Activated CD8-positive, alpha-beta memory T cell treated with anti-CD3 and anti-CD28 coated beads, Interleukin-2, amount 50 U/mL, for 4 hours (primary cell): ENCODE results near the gene ITGBL1.

ENCODE experiments used
- DNase-seq: peaks from one replicate; pipeline ENCODE4 v3.0.0-alpha.2; 2020

The ITGBL1 gene

DNA sequence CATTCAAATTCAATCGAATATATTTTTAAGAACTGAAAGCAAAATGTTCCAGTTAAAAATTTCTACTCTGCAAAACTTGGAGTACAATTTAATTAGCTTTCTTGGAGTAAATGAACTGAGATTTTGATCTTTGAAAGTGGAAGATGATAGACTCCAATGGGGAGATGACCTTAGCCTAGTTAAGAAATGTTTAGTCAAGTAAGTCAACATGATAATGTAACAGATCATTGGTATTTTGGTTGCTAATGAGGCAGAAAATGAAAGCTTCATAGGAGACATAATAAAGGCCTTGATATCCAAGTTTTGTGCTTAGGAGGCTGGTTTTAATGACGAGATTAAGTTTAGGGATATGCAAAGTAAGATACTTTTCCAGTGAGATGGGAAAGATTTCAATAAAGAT lies 181.7 kb downstream of the ITGBL1 start:
- DNase-seq, result no peak

DNA sequence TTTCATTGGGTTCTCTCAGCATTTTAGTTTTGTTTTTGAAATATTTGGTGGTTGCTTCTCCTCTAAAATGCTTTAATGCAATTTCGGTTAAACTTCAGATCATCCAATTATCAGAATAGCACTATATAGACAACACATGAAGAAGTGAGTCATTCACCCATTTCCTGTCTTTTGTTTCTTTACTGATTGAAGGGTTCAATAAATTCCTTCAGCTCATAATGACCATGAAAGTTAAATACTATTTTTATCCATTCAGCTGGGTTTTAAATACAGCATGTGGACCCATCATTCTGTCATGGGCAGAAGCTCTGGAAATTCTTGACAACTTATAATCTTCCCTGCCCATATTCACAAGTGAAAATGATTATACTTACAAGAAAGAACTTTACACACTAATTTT lies 187.2 kb downstream of the ITGBL1 start:
- DNase-seq, result no peak

DNA sequence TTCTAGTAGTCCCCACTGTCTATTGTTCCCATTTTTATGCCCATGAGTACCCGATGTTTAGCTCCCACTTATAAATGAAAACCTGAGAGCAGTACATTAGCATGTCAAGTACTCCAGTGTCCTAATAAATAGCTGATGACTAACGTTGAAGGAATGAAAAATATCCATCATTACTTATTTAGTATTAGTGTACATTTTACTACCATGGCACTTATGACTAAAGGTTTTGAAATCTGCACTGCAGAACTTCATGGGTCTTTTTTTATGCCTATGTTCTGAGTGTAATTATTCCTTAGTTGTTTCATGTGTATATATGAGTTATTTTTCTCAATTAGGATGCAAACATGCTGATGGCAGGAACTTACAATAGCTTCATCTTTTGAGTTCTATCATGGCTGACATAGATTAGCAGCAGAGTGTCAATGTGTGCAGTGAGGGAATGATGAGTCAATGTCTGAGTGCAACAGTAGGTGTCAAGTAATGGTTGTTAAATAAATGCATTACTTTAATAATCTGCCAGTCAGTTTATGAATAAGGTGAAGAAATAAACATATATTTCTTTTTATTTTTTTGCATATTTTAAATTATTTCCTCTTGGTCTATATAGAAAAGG lies 188.4 kb downstream of the ITGBL1 start:
- no peak for DNase-seq

GRCh38 chr13:101645871-101646270 lies 193.4 kb downstream of the ITGBL1 start:
- DNase-seq, result no peak

- DNase-seq, result no peak
Measured at GRCh38 chr13:101647760-101648159, 195.3 kb downstream of the ITGBL1 start.

DNA sequence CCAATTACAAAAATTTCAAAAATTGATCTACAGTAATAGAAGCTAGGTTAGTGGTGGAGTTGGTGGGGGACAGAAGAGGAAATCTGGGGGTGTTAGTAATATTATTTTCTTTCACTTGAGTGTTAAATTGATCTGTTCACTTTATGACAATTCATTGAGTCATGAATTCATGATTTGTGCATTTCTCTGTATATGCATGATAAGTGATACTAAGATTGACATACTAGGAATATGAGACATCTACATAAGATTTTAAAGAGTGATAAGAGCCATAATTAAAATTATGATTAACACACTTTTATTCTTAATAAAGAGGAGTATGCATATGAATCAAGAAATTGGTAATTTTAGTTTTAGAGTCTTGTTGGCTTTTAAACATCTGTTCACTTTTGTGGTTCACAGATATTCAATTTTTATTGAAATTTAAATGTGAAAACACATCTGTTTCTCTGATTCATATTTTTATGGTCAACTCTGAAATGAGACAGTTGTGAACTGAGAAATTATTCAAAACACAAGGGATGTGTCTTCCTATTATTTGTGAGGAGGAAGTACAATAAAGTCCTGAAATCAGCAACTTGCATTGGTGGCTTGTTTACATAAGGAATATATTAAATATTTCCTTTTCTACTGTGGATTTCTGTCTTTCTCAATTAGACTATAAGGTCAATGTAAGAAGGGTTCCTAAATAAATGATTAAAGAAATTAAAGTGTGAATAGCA lies 196.5 kb downstream of the ITGBL1 start:
- DNase-seq, result no peak

GRCh38 chr13:101649488-101650126 lies 197.1 kb downstream of the ITGBL1 start:
- DNase-seq, result no peak

DNA sequence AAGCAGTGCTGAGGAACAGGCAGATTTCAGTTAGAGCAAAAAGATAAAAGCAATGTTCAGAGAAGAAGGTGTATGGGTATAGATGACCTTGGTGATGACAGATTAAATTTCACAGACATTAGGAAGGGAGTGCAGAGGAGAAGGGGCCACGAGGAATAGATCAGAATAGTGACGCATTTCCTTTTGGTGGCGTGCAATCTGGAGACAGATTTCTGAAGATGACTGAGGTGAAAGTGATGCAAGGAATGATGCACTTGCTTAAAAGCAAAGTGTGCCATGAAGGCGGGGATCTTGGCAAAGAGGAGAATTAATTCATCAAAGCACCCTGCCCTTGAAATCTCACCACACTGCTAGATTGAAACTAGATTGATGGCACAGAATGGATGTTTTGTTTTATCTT lies 202.4 kb downstream of the ITGBL1 start:
- DNase-seq, result no peak

DNA sequence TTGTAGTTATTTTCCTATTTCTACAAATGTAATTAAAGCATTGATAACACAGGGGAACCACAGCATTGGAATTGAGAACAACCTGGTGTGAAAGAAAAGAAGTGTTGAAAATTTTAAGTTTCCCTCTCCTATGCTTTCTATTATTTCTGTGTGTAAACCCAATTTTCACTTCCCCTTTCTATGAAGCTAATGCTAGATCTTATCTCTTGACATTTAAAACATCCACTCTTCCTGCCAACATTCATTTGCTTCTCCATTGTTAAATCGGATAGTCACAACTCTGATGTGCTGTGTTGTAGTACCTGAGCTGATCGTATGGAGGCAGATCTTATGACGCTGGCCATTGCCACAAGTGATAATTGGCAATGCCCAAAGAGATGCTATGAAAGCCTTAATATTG lies 203.0 kb downstream of the ITGBL1 start:
- DNase-seq, result no peak

GRCh38 chr13:101660711-101661110 lies 208.2 kb downstream of the ITGBL1 start:
- DNase-seq, result no peak

DNA sequence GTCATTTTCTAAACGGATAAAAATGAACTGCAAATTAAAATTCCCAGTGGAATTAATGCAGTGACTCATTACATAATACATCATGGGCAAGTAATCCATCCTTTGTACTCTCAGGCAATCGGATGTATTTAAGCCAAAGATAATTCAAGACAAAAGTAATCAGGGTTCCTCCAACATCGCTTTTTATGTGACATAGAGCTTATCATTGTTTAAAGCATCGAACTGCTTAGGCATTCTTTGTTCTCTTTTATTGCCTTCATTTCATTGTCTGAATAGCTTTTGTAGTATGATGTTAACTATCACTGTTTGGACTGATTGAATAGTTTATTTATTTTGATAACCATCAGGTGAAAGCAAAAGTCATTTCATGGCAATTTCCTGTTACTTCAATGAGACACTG lies 209.4 kb downstream of the ITGBL1 start:
- no peak for DNase-seq

GRCh38 chr13:101673360-101674105 lies 221.1 kb downstream of the ITGBL1 start:
- no peak for DNase-seq

DNA sequence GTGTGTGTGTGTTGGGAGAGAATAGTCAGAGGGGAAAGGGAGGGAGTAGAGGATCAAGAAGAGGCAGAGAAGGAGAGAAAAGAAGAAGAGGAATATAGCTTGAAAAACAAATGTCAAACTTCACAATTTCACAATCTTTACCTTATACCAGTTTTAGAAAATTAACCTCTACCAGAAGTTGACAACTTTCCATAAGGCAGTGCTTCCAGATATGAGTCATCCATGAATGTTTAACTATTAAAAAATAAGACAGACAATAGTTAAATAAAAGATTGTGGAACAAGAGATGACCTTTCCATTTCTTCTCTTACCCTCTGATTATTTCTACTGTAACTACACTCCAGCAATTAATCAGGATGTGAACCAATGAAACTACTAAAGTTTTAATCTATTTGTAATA lies 229.4 kb downstream of the ITGBL1 start:
- no peak for DNase-seq

DNA sequence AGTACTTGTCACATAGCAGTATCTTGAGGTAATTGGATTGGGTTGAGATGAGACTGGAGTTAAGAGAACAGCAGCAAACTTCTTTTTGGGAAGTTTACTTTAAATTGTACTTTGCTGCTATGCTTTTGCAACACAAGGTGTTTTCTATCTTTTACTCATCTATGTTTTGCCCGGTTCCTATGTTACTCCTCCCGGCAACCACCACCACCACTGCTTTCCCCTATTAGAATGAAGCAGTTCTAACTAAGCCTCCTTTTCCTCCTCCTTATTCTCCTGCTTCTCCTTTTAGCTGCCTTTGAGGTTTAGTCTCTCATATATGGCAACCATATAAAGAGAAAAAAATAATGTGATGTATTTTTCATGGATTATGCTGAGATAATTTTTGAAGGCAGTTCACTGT lies 233.5 kb downstream of the ITGBL1 start:
- no peak for DNase-seq

- no peak for DNase-seq
Measured at GRCh38 chr13:101690871-101691270, 238.4 kb downstream of the ITGBL1 start.

GRCh38 chr13:101691341-101691860 lies 238.9 kb downstream of the ITGBL1 start:
- no peak for DNase-seq

DNA sequence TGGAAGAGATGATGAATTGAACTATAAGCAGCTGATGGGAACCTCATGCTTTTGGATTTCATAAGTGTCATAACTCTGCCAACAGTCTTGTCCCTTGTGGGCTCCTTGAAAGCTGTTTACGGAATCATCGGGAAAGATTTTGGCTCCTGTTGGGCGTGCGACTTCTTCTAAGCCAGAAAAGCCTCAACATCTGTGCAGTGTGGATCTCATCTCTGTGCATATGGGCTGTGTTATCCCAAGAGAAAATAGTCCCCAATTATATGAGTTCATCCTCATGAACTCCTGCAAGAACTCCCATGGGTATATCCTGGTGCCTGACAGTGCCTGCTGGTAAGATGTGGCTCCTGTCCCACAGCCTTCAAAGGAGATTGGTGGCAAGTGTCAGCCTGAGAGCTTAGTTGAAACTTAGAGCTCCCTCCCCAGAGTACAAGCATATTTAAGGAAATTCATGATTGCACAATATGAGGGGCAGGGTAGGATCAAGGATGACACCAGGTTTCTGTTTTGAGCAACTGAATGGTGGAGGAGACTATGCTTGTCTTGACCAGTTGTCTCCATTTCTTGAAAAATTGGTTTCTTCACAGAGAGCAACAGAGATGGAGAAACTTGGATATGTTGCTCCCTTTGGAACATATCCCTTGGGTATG lies 243.5 kb downstream of the ITGBL1 start:
- DNase-seq, result no peak

- no peak for DNase-seq
Measured at GRCh38 chr13:101697745-101698144, 245.3 kb downstream of the ITGBL1 start.

DNA sequence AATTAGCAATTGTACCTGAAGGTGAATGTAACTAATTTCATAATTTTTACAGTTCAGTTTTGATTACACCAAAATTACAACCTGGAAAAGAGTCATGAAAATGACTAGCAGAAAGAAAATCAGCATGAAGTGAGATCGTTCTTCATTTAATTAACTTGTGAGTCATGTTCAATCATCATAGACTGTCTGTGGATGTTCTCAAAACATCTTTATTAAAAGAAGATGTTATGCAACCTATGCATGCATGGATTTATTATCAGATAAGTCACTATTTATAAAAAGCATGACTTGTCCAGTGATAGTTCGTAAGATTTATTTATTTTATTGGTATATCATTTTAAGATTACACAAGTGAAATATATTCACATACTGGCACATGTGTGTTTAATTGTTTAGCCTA lies 245.9 kb downstream of the ITGBL1 start:
- no peak for DNase-seq

DNA sequence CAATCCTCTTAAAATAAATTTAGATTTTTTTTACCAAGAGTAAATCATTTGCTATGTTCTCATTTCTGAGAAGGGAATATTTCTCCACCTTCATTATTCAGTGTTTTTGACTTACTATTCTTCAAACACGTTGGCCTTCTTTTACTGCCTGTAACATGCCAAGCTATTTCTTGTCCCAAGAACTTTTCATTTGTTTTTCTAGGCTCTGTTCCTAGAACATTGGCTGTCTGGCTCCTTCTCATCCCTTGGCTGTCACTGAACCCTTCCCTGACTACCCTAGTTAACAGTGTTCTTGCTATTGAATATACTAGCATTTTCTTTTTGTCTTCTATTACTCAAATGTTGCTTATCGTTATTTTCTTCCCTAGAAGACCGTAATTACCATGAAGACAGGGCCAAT lies 248.1 kb downstream of the ITGBL1 start:
- DNase-seq, result no peak

- no peak for DNase-seq
Measured at GRCh38 chr13:101703081-101703480, 250.6 kb downstream of the ITGBL1 start.

DNA sequence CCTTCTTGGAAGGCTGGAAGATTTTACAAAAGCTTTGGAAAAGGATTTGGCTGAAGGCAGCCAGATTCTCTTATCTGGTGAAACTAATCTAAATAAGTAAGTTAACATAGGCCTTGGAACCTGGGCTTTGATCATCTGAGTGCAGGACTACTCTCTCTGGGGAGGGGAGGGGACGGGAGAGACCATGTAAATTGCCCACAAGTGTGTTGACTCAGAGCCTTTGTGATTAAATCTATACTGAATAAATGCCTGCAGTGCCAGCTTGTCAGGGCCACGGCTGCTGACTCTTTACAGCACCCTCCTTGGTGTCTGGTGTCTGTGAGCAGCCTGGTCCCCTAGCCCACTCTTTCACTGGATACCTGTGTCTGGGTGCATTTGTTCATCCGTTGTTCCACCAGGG lies 251.4 kb downstream of the ITGBL1 start:
- no peak for DNase-seq

- DNase-seq, result no peak
Measured at GRCh38 chr13:101706651-101707050, 254.2 kb downstream of the ITGBL1 start.
